ENCODE results near the gene RPH3AL.
"Not testable (repeated sequence)": the region's sequence is repeated elsewhere in the genome, so short reads cannot be mapped to it uniquely, and the experiment has no call there.

GRCh38 chr17:315399-315798 lies 37.2 kb downstream of the RPH3AL start:
- not testable (repeated sequence) for TF ChIP-seq POLR2A, CTCF (IDR thresholded peaks at IDR 0.05)

Measured in Peyer's patch (tissue), 4 donors.